ENCODE results near the gene MEFV.
"Not testable (repeated sequence)": the region's sequence is repeated elsewhere in the genome, so short reads cannot be mapped to it uniquely, and the experiment has no call there.

MEFV gene

DNA sequence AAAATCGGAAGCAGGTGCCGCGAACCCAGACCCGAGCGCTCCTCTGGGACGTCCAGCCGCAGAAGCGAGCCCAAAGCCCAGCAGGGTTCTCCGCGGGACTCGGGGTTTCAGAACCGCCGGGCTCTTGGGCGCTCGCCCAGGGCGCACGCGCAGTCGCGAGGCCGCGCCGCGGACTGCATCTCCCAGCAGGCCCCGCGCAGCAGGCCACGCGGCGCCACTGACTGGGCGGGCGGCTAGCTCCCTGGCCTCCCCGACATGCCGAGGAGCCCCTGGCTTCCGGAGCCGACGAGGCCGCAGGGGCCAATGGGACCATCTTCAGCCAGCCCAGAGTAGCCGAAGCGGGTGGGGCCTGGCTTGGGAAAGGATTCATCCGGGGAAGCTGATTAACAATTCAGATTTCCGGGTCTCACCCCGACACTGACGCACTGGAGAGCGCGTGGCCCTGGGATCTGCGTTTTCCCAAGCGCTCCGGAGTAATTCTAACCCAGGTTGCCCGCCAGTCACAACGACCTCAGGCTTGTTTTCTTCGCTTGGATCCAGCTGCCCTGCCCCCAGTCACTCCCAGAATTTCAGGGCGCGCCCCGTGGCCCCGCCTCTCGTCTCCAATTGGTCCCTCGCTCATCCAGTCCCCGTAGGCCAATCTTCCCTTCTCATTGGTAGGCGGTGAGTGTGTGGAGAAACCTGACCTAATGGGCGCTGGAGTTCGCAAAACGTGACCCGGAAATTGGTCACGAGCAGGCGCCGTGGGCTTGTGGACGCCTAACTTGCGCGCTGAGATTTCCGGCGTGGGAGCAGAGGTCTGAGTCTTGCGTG, 26.5 kb upstream of the MEFV start, which contains the start of gene ZNF263:
Gene ZNF263 (plus strand): TSS at position 762 of the 813 bp plus-strand sequence. CDS start 328 bp downstream, outside the sequence.
- Histone ChIP-seq H3K27me3 (ENCODE audit: control insufficient read depth, insufficient read depth, low read length) (no peaks in the 10 kb centered on the region), H3K9ac (ENCODE audit: low read length) (peak within 1 kb of the TSS; percentile 81), H3K4me3 (ENCODE audit: low read length) (peak within 1 kb of the TSS; percentile 85), H3K4me1 (ENCODE audit: control insufficient read depth, insufficient read depth, low read length) (peaks cover 6% of the 10 kb centered on the region), H3K36me3 (ENCODE audit: control insufficient read depth, insufficient read depth, low read length) (peaks cover 13% of the 10 kb centered on the region), H3K9me3 (ENCODE audit: control insufficient read depth, low read length) (no peaks in the 10 kb centered on the region)

DNA sequence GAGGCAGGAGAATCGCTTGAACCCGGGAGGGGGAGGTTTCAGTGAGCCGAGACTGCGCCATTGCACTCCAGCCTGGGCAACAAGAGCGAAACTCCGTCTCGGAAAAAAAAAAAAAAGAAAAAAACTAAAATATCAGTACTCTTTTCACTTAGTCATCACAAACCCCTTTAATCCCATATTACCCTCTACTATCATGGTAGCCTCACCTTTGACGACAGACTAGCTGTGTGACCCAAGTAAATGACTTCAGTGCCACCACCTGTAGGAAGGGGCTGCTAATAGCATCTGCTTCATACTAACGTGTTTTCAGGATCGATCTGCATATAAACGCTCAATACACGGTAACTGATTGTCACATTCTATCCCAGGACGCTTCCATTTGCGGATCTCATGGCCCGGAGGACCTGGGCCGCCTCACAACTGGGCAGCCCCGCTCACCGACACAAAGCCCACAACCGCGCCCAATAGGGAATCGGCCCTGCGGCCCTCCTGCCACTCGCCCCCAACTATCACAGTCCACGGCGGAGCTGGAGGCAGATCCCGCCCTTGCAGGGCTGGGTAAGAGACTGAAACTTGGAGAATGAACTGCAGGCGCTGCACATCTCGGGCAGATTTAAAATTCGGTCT, 25.8 kb upstream of the MEFV start:
- Histone ChIP-seq H3K36me3 (ENCODE audit: control insufficient read depth, insufficient read depth, low read length) (peaks cover 13% of the 10 kb centered on the region), H3K9ac (ENCODE audit: low read length) (peak overlapping the region; percentile 81), H3K27me3 (ENCODE audit: control insufficient read depth, insufficient read depth, low read length) (no peaks in the 10 kb centered on the region), H3K4me3 (ENCODE audit: low read length) (peak overlapping the region; percentile 85), H3K4me1 (ENCODE audit: control insufficient read depth, insufficient read depth, low read length) (peaks cover 6% of the 10 kb centered on the region), H3K9me3 (ENCODE audit: control insufficient read depth, low read length) (no peaks in the 10 kb centered on the region)

DNA sequence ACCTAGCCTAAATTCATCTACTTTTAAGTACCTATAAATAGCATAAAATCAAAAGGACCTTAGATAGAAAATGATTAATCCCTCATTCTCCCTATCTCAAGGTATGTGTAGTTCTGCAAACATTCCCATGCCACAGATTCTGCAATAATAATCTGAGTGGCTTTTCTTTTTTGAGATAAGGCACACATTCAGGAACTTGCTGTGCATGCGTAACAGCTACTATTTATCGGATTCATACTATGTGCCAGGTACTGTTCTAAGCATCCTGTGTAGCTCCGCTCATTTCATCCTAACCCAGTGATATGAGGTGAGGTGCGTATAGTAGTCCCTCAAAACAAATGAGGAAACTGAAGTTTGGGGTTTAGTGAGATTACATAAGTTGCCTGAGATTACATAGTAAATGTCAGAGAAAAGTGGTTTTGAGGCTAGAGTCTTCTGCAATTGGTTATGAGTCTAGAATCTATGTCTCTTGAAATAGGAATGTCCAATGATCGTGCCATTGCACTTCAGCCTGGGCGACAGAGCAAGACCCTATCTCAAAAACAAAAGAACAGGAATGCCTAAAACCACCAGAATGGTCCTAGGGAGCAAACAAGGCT, 24.9 kb upstream of the MEFV start:
- Histone ChIP-seq H3K27me3 (ENCODE audit: control insufficient read depth, insufficient read depth, low read length) (no peaks in the 10 kb centered on the region), H3K9ac (ENCODE audit: low read length) (no peak overlapping the region), H3K4me3 (ENCODE audit: low read length) (no peak overlapping the region), H3K36me3 (ENCODE audit: control insufficient read depth, insufficient read depth, low read length) (peaks cover 7% of the 10 kb centered on the region), H3K9me3 (ENCODE audit: control insufficient read depth, low read length) (no peaks in the 10 kb centered on the region), H3K4me1 (ENCODE audit: control insufficient read depth, insufficient read depth, low read length) (peaks cover 6% of the 10 kb centered on the region)

DNA sequence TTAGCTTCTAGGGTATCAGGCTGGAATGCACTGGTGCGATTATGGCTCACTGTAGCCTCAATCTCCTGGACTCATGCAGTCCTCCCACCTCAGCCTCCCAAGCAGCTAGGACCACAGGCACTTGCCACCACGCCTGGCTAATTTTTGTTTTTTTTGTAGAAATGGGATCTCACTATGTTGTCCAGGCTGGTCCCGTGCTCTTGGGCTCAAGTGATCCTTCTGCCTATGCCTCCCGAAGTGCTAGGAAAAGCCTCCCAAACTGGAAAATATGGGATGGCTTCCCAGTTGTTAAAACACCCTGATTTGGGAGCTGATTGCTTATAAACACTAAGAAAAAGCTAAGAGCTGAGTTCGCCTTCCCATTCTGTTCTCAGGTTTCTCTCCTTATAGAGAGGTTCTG, 20.2 kb upstream of the MEFV start:
- no peaks in the 10 kb centered on the region for H3K4me1 ChIP-seq (ENCODE audit: control insufficient read depth, insufficient read depth, low read length)
- H3K9ac ChIP-seq (ENCODE audit: low read length), result no peak overlapping the region
- H3K4me3 ChIP-seq (ENCODE audit: low read length), result no peak overlapping the region
- no peaks in the 10 kb centered on the region for H3K36me3 ChIP-seq (ENCODE audit: control insufficient read depth, insufficient read depth, low read length)
- H3K9me3 ChIP-seq (ENCODE audit: control insufficient read depth, low read length), result no peaks in the 10 kb centered on the region
- H3K27me3 ChIP-seq (ENCODE audit: control insufficient read depth, insufficient read depth, low read length), result no peaks in the 10 kb centered on the region

DNA sequence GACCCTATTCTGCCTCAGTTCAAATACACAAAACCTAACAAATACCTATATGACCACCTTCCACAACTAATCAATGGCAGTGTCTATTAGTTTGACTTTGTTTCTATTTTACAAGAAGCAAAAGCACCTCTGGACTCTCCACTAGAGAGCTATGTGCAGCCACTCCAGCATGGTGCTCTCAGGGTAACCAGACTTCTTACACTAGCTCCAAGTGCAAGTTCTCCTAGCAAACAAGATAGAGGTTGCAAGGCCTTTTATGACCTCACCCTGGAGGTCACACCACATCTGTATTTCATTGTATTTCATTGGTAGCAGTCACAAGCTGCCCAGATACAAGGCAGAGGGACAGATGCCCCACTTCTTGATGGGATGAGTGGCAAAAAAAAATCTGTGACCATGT, 18.5 kb upstream of the MEFV start:
- Histone ChIP-seq H3K27me3 (ENCODE audit: control insufficient read depth, insufficient read depth, low read length) (no peaks in the 10 kb centered on the region), H3K36me3 (ENCODE audit: control insufficient read depth, insufficient read depth, low read length) (no peaks in the 10 kb centered on the region), H3K4me1 (ENCODE audit: control insufficient read depth, insufficient read depth, low read length) (no peaks in the 10 kb centered on the region), H3K9ac (ENCODE audit: low read length) (no peak overlapping the region), H3K9me3 (ENCODE audit: control insufficient read depth, low read length) (no peaks in the 10 kb centered on the region), H3K4me3 (ENCODE audit: low read length) (no peak overlapping the region)

DNA sequence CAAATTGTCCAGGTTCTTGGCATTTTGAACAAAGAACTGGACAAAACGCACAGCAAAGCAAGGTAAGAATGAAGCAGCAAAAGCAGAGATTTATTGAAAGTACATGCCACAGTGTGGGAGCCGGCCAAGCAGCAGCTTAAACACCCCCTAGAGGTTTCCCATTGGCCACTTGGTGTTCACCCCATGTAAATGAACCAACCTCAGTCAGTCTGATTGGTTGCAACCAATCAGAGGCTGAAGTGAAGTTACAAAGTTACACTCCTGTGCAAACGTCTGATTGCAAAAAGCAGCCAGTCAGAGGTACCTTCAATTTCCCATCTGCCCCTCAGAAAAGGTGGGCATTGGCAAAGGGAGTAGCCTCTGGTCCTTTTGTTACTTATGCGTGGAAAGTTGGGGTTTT, 18.1 kb upstream of the MEFV start:
- Histone ChIP-seq H3K9me3 (ENCODE audit: control insufficient read depth, low read length) (no peaks in the 10 kb centered on the region), H3K9ac (ENCODE audit: low read length) (no peak overlapping the region), H3K36me3 (ENCODE audit: control insufficient read depth, insufficient read depth, low read length) (no peaks in the 10 kb centered on the region), H3K4me3 (ENCODE audit: low read length) (no peak overlapping the region), H3K4me1 (ENCODE audit: control insufficient read depth, insufficient read depth, low read length) (no peaks in the 10 kb centered on the region), H3K27me3 (ENCODE audit: control insufficient read depth, insufficient read depth, low read length) (no peaks in the 10 kb centered on the region)

DNA sequence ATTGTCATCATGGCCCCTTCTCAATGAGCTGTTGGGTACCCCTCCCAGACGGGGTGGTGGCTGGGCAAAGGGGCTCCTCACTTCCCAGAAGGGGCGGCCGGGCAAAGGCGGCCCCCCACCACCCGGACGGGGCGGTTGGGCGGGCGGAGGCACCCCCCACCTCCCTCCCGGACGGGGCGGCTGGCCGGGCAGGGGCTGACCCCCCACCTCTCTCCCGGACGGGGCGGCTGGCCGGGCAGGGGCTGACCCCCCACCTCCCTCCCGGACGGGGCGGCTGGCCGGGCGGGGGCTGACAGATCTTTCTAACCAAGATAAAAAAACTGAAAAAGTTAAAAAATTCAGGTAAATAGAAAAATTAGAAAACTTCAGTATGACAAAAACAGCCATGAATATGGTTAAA, 14.8 kb upstream of the MEFV start:
- H3K4me1 ChIP-seq (ENCODE audit: control insufficient read depth, insufficient read depth, low read length), result not testable (repeated sequence)

DNA sequence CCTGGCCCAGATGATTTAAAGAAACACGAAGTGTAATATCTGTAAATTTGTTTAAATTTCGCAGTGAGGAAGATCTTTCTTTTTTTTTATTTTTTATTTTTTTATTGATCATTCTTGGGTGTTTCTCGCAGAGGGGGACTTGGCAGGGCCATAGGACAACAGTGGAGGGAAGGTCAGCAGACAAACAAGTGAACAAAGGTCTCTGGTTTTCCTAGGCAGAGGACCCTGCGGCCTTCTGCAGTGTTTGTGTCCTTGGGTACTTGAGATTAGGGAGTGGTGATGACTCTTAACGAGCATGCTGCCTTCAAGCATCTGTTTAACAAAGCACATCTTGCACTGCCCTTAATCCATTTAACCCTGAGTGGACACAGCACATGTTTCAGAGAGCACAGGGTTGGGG, 14.3 kb upstream of the MEFV start:
- H3K27me3 ChIP-seq (ENCODE audit: control insufficient read depth, insufficient read depth, low read length); H3K4me1 ChIP-seq (ENCODE audit: control insufficient read depth, insufficient read depth, low read length); H3K4me3 ChIP-seq (ENCODE audit: low read length); H3K9me3 ChIP-seq (ENCODE audit: control insufficient read depth, low read length); H3K36me3 ChIP-seq (ENCODE audit: control insufficient read depth, insufficient read depth, low read length); H3K9ac ChIP-seq (ENCODE audit: low read length): not testable (repeated sequence)

More for the DNA sequence above, 14.8 kb upstream of the MEFV start:
- H3K27me3 ChIP-seq (ENCODE audit: control insufficient read depth, insufficient read depth, low read length); H3K9ac ChIP-seq (ENCODE audit: low read length); H3K36me3 ChIP-seq (ENCODE audit: control insufficient read depth, insufficient read depth, low read length); H3K4me3 ChIP-seq (ENCODE audit: low read length); H3K9me3 ChIP-seq (ENCODE audit: control insufficient read depth, low read length): not testable (repeated sequence)

DNA sequence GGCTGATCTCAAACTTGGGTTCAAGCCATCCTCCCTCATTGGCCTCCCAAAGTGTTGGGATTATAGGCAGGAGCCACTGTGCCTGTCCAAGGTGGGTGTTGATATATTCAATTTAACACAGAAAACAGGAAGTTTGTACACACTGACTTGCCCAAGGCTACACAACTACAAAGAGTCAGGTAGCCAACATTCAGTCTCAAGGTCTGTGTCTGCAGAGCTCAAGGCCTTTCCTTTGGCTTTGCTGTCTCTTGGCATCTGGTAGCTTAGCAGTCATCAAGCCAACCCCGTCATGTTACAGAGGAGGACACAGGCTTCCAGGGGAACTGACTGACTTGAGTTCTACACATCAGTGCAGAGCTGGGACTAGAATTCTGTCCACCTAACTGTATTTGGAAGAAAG, 11.9 kb upstream of the MEFV start:
- Histone ChIP-seq H3K9me3 (ENCODE audit: control insufficient read depth, low read length) (peaks cover 5% of the 10 kb centered on the region), H3K27me3 (ENCODE audit: control insufficient read depth, insufficient read depth, low read length) (no peaks in the 10 kb centered on the region), H3K4me3 (ENCODE audit: low read length) (no peak overlapping the region), H3K4me1 (ENCODE audit: control insufficient read depth, insufficient read depth, low read length) (peaks cover 4% of the 10 kb centered on the region), H3K9ac (ENCODE audit: low read length) (no peak overlapping the region), H3K36me3 (ENCODE audit: control insufficient read depth, insufficient read depth, low read length) (no peaks in the 10 kb centered on the region)

DNA sequence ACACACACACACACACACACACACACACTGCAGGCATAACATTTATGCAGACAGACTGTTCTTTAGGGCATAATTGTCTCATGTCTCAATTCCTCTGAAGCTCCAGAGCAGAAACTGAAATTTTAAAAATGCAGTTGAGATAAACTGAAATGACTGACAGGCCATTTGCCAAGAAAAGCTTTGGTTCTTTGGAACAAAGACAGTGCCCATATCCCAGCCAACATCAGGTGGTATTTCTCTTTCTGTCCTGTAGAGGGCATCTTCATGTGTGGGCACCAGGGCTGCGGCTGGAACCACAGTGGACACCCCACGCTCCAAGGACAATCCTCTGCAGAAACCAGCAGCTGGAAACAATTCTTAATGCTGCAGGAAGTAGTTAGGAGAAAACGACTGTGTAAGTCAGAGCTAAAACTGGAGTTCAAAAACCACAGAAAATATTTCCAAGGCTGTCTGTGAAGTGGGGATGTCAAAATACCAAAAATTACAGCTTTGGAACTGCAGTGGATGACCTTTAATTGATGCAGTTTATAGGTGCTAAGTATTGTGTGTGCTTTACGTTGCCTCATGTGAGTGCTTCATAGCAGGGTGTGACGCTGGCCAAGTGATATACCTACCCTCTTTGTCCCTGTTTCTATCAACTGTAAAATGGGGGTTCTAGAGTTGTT, 10.6 kb upstream of the MEFV start:
- H3K4me3 ChIP-seq (ENCODE audit: low read length), result no peak overlapping the region
- H3K9me3 ChIP-seq (ENCODE audit: control insufficient read depth, low read length), result peaks cover 5% of the 10 kb centered on the region
- H3K36me3 ChIP-seq (ENCODE audit: control insufficient read depth, insufficient read depth, low read length), result no peaks in the 10 kb centered on the region
- H3K27me3 ChIP-seq (ENCODE audit: control insufficient read depth, insufficient read depth, low read length), result no peaks in the 10 kb centered on the region
- H3K4me1 ChIP-seq (ENCODE audit: control insufficient read depth, insufficient read depth, low read length), result peaks cover 4% of the 10 kb centered on the region
- H3K9ac ChIP-seq (ENCODE audit: low read length), result no peak overlapping the region

DNA sequence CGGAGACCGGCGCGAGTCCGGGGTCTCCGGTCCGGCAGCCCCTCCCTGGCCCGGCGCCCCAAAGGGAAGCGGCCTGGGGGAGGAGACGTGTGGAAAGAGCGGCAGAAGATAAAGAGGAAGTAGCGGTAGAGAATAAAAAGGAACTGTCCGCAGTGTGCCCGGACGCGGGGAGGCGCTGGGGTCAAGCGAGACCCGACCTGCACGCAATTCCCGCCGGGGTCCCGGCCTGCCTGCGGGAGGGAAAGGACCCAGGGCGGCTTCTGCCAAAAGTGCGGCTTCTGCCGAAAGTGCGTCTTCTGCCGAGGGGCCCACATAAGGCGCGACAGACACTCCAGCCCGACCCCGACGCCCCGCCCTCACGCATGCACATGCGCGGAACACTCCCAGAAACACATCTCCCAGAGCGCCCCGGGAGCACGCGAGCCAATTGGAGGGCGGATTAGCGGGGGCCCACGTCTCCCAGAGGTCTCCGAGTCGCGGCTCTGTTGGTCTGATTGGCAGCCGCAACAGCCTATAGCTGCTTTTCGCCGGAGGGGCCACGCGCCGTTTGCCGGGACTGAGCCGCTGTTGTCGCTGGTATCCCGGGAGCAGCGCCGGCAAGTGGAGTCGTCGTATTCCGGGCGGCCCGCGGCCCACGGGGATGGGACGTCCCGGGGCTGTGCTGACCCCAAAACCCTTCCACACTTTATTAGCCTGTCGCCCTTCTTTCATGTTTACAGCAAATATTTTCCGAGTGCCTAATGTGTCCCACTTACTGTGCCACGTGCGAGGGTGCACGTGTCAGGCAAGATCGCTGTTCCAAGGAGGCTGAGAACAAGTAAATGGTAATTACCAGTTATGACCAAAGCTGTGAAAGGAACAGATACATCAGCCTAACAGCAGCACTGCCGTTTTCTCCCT, 8.0 kb upstream of the MEFV start:
- Histone ChIP-seq H3K9ac (ENCODE audit: low read length) (peak overlapping the region; percentile 60), H3K9me3 (ENCODE audit: control insufficient read depth, low read length) (peaks cover 5% of the 10 kb centered on the region), H3K36me3 (ENCODE audit: control insufficient read depth, insufficient read depth, low read length) (no peaks in the 10 kb centered on the region), H3K27me3 (ENCODE audit: control insufficient read depth, insufficient read depth, low read length) (no peaks in the 10 kb centered on the region), H3K4me1 (ENCODE audit: control insufficient read depth, insufficient read depth, low read length) (peaks cover 4% of the 10 kb centered on the region), H3K4me3 (ENCODE audit: low read length) (peak overlapping the region; percentile 32)

Data from mucosa of stomach (tissue), 1 donor.